HUES6 (cell line): ENCODE data around the gene CACNA1B.

Source experiments
- H3K27ac ChIP-seq: 2 replicates; pipeline ENCODE4 v1.7.0; 2013; ENCODE audit warnings: low read depth, mild to moderate bottlenecking, low read length, inconsistent platforms
- H3K27me3 ChIP-seq: 2 replicates; pipeline ENCODE4 v1.6.1; 2013; ENCODE audit warnings: low read length; ENCODE audit not compliant: control insufficient read depth, insufficient read depth
- H3K36me3 ChIP-seq: 2 replicates; pipeline ENCODE4 v1.6.1; 2013; ENCODE audit warnings: low read length; ENCODE audit not compliant: control insufficient read depth, insufficient read depth
- H3K4me1 ChIP-seq: 2 replicates; pipeline ENCODE4 v1.6.1; 2013; ENCODE audit warnings: low read length; ENCODE audit not compliant: control insufficient read depth, insufficient read depth
- H3K4me3 ChIP-seq: 2 replicates; pipeline ENCODE4 v1.5.1; 2013; ENCODE audit warnings: low read depth, low read length
- H3K9ac ChIP-seq: one replicate; pipeline ENCODE4 v1.6.1; 2013; ENCODE audit warnings: mild to moderate bottlenecking, low read length
- H3K9me3 ChIP-seq: 2 replicates; pipeline ENCODE4 v1.6.1; 2013; ENCODE audit warnings: low read depth, low read length; ENCODE audit not compliant: control insufficient read depth, insufficient read depth

Gene CACNA1B

GRCh38 chr9:137989156-137989555 is 111.6 kb downstream of the CACNA1B start:
- Histone ChIP-seq H3K36me3 (peaks cover 34% of the 10 kb centered on the region; the same call in 1 of the 2 replicates), H3K27ac (no peak overlapping the region), H3K4me3 (no peak overlapping the region)

GRCh38 chr9:137989999-137990715 is 112.6 kb downstream of the CACNA1B start:
- Histone ChIP-seq H3K27me3 (no peaks in the 10 kb centered on the region), H3K4me3 (no peak overlapping the region), H3K27ac (no peak overlapping the region), H3K4me1 (no peaks in the 10 kb centered on the region; the same call in 1 of the 2 replicates), H3K9me3 (peaks cover 46% of the 10 kb centered on the region), H3K9ac (no peak overlapping the region), H3K36me3 (peaks cover 25% of the 10 kb centered on the region; the same call in 1 of the 2 replicates)

More at GRCh38 chr9:137989156-137989555, 111.6 kb downstream of the CACNA1B start:
- H3K9ac ChIP-seq: no peak overlapping the region
- H3K27me3 ChIP-seq: no peaks in the 10 kb centered on the region
- H3K9me3 ChIP-seq: peaks cover 46% of the 10 kb centered on the region
- no peaks in the 10 kb centered on the region; the same call in 1 of the 2 replicates for H3K4me1 ChIP-seq

DNA sequence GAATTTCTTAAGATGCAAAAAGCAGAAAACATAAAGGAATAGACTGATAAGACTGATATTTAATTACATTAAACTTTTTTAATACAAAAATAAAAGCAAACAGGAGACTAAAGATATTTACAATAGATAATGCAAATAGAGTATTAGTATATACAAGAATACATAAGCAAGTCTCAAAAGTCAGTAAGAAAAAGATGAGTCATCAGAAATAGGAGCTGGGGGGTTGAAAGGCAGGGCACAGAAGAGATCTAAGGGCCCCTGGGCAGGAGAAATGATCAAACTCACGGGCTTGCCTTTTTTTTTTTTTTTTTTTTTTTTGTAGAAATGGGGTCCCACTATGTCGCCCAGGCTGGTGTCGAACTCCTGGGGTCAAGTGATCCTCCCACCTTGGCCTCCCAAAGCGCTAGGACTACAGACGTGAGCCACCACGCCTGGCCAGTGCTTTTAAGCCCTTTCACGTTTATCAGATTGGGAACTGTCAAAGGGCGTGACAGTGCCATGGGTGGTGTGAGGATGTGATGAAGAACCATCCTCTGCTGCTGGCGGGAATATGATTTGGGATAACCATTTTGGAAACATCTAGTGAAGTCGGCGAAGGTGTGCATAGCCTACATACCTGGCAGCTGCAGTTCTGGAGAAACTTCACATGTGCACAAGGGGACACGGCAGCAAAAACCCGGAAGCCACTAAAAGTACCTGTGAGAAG is 126.1 kb downstream of the CACNA1B start:
- Histone ChIP-seq H3K36me3 (no peaks in the 10 kb centered on the region), H3K27me3 (no peaks in the 10 kb centered on the region), H3K9ac (no peak overlapping the region), H3K9me3 (no peaks in the 10 kb centered on the region), H3K4me1 (no peaks in the 10 kb centered on the region), H3K27ac (no peak overlapping the region), H3K4me3 (no peak overlapping the region)

- no peak overlapping the region for H3K4me3 ChIP-seq
- H3K36me3 ChIP-seq: no peaks in the 10 kb centered on the region
- no peaks in the 10 kb centered on the region for H3K9me3 ChIP-seq
- H3K4me1 ChIP-seq: no peaks in the 10 kb centered on the region
- H3K27ac ChIP-seq: no peak overlapping the region
- no peaks in the 10 kb centered on the region for H3K27me3 ChIP-seq
- H3K9ac ChIP-seq: no peak overlapping the region
Measured at GRCh38 chr9:138006576-138007233, 129.1 kb downstream of the CACNA1B start.

DNA sequence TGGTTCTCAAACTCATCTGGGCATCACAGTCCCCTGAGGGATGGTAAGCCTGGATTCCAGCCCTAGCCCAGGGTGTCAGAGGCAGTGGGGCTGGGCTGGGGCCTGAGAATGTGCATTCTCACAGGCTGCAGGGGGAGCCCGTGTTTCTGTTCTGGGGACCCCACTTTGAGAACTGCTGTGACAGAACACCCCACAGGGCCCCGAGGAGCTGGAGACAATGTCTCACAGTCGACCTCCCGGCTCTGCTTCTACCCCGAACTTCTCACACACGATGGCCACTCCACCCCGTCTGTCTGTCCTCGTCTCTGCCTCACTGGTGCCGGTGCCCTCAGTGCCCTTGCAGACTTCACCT is 130.0 kb downstream of the CACNA1B start:
- H3K9ac ChIP-seq: no peak overlapping the region
- H3K27ac ChIP-seq: no peak overlapping the region
- H3K4me1 ChIP-seq: no peaks in the 10 kb centered on the region
- no peaks in the 10 kb centered on the region for H3K27me3 ChIP-seq
- no peaks in the 10 kb centered on the region for H3K9me3 ChIP-seq
- H3K36me3 ChIP-seq: no peaks in the 10 kb centered on the region
- H3K4me3 ChIP-seq: no peak overlapping the region

GRCh38 chr9:138007918-138008841 is 130.6 kb downstream of the CACNA1B start:
- no peak overlapping the region for H3K27ac ChIP-seq
- no peak overlapping the region for H3K9ac ChIP-seq
- H3K27me3 ChIP-seq: no peaks in the 10 kb centered on the region
- H3K36me3 ChIP-seq: no peaks in the 10 kb centered on the region
- no peaks in the 10 kb centered on the region for H3K9me3 ChIP-seq
- no peaks in the 10 kb centered on the region for H3K4me1 ChIP-seq
- H3K4me3 ChIP-seq: no peak overlapping the region

- H3K27me3 ChIP-seq: no peaks in the 10 kb centered on the region
Measured at GRCh38 chr9:138009016-138009802, 131.6 kb downstream of the CACNA1B start.

GRCh38 chr9:138009803-138010690 is 132.5 kb downstream of the CACNA1B start:
- H3K27ac ChIP-seq: no peak overlapping the region
- H3K9me3 ChIP-seq: no peaks in the 10 kb centered on the region
- H3K36me3 ChIP-seq: no peaks in the 10 kb centered on the region
- no peak overlapping the region for H3K9ac ChIP-seq
- H3K4me3 ChIP-seq: no peak overlapping the region
- H3K4me1 ChIP-seq: no peaks in the 10 kb centered on the region
- H3K27me3 ChIP-seq: no peaks in the 10 kb centered on the region

More at GRCh38 chr9:138009016-138009802, 131.6 kb downstream of the CACNA1B start:
- H3K9me3 ChIP-seq: no peaks in the 10 kb centered on the region
- no peaks in the 10 kb centered on the region for H3K36me3 ChIP-seq
- H3K27ac ChIP-seq: no peak overlapping the region
- no peaks in the 10 kb centered on the region for H3K4me1 ChIP-seq
- no peak overlapping the region for H3K9ac ChIP-seq
- H3K4me3 ChIP-seq: no peak overlapping the region

DNA sequence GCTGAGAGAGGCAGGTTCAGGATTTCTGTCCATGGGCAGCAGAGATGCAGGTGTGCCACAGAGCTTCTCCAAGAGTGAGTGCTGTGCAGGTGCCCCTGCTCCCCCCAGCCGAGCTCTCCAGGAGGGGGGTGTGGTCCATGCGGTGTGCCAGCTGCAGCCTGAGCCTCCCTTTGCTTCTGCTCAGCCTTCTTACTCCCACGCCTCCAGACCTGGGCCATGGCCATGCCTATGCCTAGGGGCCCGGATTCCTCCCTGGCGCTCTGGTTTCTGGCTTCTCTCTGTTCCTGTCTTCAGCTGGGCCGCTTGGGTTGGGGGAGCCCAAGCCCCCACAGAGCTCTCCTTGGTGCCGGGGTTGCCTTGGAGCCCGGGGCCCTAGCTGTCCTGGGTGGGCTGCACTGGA is 133.3 kb downstream of the CACNA1B start:
- Histone ChIP-seq H3K27me3 (no peaks in the 10 kb centered on the region), H3K9me3 (no peaks in the 10 kb centered on the region), H3K9ac (no peak overlapping the region), H3K27ac (no peak overlapping the region), H3K4me1 (no peaks in the 10 kb centered on the region), H3K36me3 (no peaks in the 10 kb centered on the region; the same call in 1 of the 2 replicates), H3K4me3 (no peak overlapping the region)
